ENCODE results near the gene CAMK1.

DNA sequence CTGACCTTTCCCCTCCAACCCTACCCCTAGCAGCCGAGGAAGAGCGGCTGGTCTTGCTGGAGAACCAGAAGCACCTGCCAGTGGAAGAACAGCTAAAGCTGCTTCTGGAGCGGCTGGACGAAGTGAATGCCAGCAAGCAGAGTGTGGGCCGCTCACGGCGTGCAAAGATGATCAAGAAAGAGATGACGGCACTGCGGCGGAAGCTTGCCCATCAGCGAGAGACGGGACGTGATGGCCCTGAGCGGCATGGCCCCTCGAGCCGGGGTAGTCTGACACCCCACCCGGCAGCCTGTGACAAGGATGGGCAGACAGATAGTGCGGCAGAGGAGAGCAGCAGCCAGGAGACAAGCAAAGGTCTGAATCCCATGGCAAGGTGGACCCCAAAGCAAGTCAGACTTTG is 26.2 kb downstream of the CAMK1 start:
- no peak for TF ChIP-seq GATA3 (IDR thresholded peaks at IDR 0.05; ENCODE audit: low read depth, low read length)
- TF ChIP-seq GATA2 (IDR thresholded peaks at IDR 0.05; ENCODE audit: low read depth, low read length), result no peak
